Cerebellar nuclear complex (tissue), 1 donor: ENCODE results near the gene CYP2S1.
"Not testable (repeated sequence)": the region's sequence is repeated elsewhere in the genome, so short reads cannot be mapped to it uniquely, and the experiment has no call there.

Source experiments
- DNase-seq, 2 experiments: peaks; one replicate each; lab custom pipeline; 2025; lab: John Stamatoyannopoulos, UW

CYP2S1 gene

GRCh38 chr19:41226053-41226873, 33.2 kb downstream of the CYP2S1 start:
- DNase-seq = no peak

- no peak for DNase-seq
These were observed 33.9 kb downstream of the CYP2S1 start for GRCh38 chr19:41226874-41227390.

- DNase-seq = no peak
These were observed 35.5 kb downstream of the CYP2S1 start for GRCh38 chr19:41228486-41228885.

GRCh38 chr19:41229338-41229737, 36.3 kb downstream of the CYP2S1 start:
- not testable (repeated sequence) for DNase-seq

GRCh38 chr19:41230067-41230857, 37.2 kb downstream of the CYP2S1 start:
- no peak for DNase-seq

GRCh38 chr19:41232686-41233085, 39.7 kb downstream of the CYP2S1 start:
- DNase-seq = no peak

GRCh38 chr19:41233748-41234240, 40.8 kb downstream of the CYP2S1 start:
- no peak for DNase-seq

- DNase-seq = no peak
These were observed 41.6 kb downstream of the CYP2S1 start for GRCh38 chr19:41234512-41235168.

GRCh38 chr19:41235480-41235879, 42.5 kb downstream of the CYP2S1 start:
- no peak for DNase-seq

GRCh38 chr19:41238244-41238643, 45.2 kb downstream of the CYP2S1 start:
- DNase-seq = no peak

- no peak for DNase-seq
These were observed 46.3 kb downstream of the CYP2S1 start for GRCh38 chr19:41239363-41239762.

- no peak for DNase-seq
These were observed 47.0 kb downstream of the CYP2S1 start for GRCh38 chr19:41239961-41240574.

GRCh38 chr19:41241859-41242258, 48.8 kb downstream of the CYP2S1 start:
- no peak for DNase-seq

GRCh38 chr19:41244117-41244516, 51.1 kb downstream of the CYP2S1 start:
- no peak for DNase-seq

- DNase-seq = no peak
These were observed 52.8 kb downstream of the CYP2S1 start for GRCh38 chr19:41245843-41246242.

- no peak for DNase-seq
These were observed 55.9 kb downstream of the CYP2S1 start for GRCh38 chr19:41248895-41249294.

GRCh38 chr19:41249707-41250423, 56.8 kb downstream of the CYP2S1 start:
- DNase-seq = no peak

- no peak for DNase-seq
These were observed 60.6 kb downstream of the CYP2S1 start for GRCh38 chr19:41253660-41254059.

GRCh38 chr19:41255171-41255570, 62.2 kb downstream of the CYP2S1 start:
- DNase-seq = no peak
